Activated CD8-positive, alpha-beta memory T cell treated with anti-CD3 and anti-CD28 coated beads, Interleukin-2, amount 50 U/mL, for 1 hour (primary cell): ENCODE results near the gene CTBP1.
"Not testable (repeated sequence)": the region's sequence is repeated elsewhere in the genome, so short reads cannot be mapped to it uniquely, and the experiment has no call there.

Experiments
- DNase-seq: peaks from one replicate; pipeline ENCODE4 v3.0.0-alpha.2; 2020; ENCODE audit errors: extremely low read depth

CTBP1 gene

DNA sequence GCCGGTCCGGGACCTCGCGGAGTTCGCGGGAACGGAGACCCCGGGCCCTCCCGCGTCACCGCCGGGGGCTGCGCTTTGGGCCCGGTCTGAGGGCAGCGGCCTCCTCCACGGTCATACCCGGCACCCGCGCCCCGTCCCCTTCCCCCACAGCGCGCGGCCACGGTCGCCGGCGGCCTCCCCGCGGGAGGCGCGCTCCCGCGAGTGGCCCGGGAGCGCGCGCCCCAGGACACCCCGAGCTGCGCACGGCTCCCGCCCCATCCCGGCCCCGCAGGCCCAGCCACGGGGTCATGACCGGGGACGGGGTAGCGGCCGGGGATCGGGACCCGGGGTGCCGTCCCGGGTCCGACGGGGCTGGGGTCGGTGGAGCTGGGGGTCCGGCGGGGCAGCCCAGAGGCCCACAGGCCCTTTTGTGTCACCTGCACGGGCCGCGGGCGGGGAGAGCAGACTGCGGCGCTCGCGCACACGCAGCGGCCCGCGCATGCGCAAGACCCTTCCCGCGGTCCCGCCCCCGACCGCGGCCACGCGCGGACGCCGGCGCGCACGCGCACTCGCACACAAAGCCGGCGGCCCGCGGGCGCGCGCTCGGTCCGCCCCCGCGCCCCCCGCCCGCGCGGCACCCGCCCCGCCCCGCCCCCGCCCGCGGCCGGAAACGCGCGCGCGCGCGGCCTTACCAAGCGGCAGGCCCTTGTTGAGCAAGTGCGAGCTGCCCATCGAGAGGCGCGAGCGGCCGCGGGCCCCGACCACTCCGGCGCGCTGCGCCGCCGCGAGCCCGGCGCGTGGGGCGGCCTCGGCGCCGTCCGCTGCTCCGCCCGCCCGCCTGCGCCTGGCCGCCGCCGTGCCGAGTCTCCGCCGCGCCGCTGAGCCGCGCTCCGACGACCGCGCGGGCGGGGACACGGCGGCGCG lies at the start of gene CTBP1:
Gene CTBP1, minus strand, starts transcription at position 886 of the 903 bp plus-strand sequence. CDS start 7,799 bp downstream, outside the sequence.
- no peak for DNase-seq

DNA sequence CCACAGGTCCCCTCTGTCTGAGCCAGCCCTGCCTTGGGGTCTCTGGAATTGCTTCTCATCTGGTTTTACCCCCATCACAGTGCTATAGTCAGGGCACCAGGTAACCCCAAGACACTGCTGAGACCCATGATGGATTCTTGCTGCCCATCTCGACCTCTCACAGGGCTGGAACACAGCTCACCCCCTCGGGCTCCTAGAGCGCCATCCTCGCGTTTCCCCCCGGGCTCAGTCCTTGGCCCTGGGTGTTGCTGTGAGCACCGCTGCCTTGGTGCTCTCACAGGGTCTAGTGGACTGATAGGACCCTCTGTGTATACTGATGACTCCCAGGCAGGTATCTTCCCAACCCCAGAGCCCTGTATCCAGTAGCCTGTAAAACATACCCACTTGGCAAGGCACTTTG lies 49.5 kb upstream of the CTBP1 start:
- no peak for DNase-seq

DNA sequence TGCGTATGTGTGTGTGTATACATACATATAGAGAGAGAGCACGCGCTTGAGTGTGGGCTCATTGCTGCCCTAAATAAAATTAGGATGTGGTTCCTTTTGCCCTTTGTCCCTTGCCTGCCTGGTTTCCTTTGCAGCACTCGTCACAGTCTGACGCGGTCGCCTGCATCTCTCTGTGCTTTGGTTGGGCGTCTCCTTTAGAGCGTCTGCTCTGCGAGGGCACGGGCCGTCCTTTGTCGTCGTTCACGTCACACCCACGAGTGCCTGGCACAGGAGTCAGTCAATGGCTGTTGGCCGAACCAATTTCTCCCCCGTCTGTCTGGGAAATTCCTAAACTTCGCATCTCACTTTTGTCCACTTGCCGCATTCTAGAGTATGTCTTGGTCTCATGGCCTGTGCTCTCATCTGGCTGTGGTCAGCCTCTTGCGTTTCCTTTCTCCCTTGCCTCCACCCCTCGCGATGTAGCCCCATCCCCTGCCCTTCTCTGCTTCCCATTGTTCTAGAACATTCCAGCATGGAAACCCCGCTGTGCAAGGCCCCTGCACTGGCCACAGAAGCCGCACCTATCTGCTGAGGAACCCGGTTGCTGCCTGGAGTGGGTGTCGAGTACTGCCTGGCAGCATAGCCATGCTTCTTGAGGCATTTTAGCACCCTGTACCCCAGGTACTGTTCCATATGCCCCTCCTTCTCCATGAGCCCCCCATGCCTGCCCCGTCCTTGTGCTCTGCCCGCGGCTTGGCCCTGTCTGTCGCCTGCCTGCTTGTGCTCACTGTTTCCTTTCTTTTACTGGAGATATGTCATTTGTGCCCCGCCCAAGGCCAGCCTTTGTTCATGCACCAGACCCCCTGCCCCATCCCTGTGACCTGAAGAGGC lies 48.8 kb upstream of the CTBP1 start:
- DNase-seq, result no peak

DNA sequence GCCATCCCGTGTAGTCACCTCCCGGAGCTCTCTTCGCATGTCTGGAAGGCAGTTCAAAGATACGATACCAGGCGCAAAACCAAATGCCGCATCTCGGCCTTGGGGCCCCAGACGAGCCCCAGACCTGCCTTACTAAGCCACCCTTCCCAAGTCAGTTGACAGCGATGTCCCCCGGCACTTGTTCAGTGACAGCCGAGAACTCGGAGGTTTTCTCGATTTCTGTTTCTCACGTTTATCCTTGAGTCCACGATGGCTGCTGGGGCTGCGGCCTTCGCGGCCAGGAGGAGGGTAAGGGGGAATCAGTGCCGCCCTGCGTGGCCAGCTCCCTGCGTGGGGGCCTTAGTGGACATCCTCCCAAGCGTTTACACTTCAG lies 48.1 kb upstream of the CTBP1 start:
- no peak for DNase-seq

DNA sequence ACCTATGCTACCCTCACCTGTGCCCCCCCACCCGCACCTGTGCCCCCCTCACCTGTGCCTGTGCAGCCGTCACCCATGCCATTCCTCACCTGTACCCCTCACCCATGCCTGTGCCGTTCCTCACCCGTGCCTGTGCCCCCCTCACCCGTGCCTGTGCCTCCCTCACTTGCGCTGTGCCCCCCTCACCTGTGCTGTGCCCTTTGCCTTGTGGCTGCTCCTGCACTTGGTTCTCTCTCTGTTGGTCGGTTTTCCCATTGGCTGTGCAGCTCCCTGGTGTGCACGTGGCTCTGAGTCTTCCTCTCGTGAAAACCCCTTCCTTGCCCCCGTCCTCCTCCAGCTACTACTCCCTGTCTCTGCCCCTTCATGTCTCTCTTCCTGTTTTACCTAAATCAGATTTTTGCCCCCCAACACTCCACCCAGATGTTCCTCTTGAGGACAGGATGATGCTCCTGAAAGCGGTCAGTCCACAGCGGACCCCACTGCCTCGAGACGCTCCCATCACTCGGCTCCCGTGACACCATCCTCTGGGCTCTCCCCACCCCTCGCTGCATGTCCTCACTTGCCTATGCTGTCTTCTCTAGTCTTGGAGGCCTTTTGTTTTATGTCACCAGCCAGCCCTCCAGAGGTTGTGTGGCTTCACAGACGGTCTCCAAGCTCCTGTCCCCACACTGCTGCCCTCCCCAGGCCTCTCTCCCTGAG lies 47.5 kb upstream of the CTBP1 start:
- no peak for DNase-seq

DNA sequence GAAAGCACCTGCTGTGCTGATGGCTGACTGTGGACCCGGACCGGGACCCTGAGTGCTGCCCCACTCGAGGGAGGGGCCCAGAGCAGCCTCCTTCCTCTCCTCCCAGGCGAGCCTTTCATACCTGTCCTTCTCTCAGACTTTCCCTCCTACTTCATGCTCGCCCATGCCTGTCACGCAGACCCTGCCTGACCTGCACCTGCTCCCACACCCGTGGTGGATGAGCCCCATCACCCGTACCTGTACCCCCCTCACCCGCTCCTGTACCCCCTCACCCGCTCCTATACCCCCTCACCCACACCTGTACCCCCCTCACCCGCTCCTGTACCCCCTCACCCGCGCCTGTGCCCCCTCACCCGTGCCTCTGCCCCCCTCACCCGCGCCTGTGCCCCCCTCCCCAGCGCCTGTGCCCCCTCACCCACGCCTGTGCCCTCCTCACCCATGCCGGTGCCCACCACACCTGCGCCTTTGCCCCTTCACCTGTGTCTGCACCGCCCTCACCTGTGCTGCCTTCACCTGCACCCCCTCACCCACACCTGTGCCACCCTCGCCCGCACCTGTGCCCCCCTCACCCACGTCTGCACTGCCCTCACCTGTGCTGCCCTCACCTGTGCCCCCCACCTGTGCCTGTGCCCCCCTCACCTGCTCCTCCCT lies 46.6 kb upstream of the CTBP1 start:
- DNase-seq, result no peak

DNA sequence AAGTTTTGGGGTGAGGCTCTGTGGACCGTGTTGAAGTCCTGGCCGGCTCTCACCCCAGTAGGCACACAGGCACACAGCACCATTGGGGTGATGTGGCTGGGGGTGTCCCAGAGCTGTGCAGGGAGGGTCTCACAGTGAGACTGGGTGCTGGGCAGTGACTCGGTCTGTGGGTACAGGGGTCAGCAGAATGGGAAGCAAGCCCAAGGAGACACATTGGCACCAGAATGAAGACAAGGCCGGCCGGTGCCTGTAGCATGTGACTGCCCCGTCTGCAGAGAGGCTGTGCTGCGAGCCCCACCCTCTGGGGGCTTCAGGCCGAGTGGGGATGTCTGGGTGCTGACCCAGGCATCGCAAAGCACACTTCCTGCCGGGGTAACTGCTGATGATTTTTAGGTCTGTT lies 46.0 kb upstream of the CTBP1 start:
- no peak for DNase-seq

DNA sequence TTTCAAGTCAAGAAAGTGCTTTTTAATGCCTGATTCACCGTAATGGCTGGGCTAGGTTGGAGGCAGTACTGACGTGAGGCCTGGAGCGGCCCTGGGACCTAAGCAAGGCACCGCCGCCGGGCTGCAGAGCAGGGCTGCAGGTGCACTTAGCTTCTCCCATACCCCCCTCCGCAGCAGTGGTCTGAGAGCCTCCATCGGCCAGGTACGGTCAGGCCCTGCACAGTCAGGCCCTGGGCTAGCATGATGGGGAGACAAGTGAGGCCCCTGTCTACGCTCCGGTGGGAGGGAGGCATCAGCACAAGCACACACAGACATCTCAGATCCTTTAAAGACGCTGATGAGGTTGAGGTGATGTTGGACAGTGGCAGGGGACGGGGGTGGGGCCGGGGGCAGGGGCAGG lies 45.5 kb upstream of the CTBP1 start:
- no peak for DNase-seq

DNA sequence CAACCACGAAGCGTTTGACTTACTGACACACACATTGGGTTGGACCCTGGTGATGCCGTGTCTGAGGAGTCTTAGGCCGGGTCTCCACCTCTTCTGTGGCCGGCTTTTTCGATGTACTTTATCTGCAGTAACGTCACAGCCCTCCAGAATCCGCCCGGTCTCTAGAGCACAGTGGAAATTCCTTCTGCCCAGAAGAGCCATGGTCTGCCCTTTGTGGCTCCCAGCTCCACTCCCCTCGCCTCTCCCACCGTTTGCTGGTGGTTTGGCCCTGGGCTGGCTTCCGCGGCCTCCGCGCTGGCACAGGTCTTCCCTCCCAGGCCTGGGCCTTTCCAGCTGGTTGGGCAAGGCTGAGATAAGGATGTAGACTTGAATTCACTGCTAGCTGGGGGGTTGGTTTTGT lies 45.1 kb upstream of the CTBP1 start:
- DNase-seq, result no peak

DNA sequence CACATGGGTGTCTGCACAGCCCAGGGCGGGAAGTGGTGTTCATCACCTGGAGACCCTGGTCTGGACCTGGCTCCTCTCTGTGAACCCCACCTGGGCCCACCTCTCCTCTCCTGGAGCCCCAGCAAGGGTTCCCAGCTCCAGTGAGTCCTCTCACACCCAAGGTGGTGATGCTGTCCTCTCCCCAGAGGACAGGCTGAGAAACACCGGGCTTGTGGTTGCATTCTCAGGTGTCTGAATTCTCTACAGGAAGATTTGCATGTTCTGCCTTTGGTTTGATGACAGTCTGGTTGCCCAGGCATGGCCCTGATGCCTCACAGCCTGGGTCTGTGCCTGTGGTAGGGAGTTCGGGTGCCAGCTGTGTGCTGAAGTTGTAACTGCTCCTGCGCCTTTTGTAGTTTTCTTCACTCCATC lies 44.6 kb upstream of the CTBP1 start:
- DNase-seq, result no peak

DNA sequence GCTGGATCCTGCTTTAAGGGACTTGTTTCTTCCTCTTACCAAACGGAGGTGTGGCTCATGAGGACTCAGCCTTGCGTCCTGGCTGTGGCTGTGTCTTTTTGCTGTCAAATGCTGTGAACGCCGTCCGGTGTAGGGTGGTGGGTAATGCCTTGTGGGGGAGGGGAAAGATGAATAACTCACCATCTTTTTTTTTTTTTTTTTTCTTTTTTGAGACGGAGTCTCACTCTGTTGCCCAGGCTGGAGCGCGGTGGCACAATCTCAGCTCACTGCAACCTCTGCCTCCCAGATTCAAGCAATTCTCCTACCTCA lies 43.7 kb upstream of the CTBP1 start:
- not testable (repeated sequence) for DNase-seq

DNA sequence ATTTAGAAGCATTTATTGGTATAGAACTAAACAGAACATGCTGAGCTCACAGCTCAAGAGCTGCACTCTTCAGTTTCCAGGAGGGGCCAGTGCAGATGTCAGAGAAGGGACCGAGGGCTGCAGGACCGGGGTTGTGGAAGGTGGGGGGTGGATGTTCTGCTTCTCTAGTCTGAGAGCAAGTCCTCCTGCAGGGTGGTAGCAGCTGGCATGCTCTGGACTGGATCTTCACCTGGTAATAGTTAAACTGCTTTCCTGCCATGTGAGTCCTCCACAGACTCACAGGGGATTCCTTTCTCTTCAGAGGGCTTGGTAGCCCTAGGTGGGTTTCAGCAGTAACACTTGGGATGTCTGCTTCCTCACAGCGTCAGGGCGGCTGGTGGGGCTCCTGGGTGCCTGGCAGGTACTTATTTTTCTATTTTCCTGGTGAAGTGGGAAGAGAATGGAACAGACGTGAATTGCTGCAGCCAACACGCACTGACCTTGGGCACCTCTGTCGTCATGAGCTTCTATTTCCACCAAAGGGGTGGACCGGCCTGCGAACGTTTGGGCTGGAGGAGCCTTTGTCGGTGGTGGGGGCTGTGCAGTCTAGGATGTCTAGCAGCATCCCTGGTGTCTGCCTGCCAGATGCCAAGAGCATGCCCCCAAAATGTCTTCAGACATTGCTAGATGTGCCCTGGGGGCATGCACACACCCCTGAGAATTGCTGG lies 43.2 kb upstream of the CTBP1 start:
- DNase-seq, result no peak

DNA sequence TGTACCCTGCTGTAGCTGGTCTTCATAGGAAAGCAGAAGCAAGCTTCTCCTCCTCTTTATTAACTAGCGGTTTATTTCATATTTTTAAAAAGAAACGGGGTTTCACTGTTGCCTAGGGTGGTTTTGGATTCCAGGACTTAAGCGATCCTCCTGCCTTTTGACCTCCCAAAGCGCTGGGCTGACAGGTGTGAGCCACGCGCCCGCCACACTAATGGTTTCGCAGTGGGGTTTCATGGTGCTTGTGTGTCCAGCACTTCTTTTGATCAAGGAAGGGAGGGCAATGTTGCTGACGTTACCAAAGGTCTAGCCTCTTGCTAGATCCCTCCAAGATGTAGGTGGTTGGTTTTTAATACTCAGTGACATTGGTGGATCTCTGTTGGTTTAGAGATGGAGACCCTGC lies 42.2 kb upstream of the CTBP1 start:
- no peak for DNase-seq

DNA sequence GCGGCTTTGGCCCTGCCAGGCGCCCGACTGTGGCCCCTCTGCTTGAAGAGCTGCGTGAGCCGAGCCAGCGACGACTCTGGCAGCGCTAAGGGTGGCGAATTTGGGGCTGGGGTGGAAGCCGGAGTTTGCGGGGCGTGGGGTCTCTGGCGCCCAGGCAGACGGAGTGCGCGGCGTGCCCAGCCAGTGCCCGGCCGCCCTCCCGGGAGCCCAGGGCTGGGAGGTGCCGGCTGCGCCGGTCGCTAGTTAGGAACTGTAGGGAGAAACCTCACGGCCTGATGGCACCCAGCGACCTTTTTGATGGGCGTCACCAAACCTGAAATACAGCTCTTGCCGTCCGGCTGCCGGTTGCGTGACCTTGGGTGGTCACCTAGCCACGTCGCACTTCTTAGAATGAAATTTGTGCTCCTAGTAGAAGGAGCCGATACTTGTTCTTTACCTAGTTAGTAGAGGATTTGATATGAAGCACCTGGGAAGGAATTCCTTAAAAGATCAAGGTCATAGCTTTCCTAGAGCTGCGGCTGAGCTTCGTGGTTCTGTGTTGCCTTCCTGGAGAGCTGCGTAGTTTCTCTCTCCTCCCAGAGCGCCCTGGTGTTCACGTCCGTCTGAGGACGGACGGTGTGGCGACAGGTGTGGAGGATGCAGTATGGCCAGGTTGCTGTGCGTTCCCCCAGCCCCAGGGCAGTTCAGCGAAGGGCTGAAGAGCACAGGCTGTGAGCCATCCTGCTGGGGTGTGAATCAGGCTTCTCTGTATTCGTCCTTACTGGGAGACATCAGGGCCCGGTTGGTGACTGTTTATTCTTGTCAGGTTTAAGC lies 41.4 kb upstream of the CTBP1 start:
- DNase-seq, result no peak

DNA sequence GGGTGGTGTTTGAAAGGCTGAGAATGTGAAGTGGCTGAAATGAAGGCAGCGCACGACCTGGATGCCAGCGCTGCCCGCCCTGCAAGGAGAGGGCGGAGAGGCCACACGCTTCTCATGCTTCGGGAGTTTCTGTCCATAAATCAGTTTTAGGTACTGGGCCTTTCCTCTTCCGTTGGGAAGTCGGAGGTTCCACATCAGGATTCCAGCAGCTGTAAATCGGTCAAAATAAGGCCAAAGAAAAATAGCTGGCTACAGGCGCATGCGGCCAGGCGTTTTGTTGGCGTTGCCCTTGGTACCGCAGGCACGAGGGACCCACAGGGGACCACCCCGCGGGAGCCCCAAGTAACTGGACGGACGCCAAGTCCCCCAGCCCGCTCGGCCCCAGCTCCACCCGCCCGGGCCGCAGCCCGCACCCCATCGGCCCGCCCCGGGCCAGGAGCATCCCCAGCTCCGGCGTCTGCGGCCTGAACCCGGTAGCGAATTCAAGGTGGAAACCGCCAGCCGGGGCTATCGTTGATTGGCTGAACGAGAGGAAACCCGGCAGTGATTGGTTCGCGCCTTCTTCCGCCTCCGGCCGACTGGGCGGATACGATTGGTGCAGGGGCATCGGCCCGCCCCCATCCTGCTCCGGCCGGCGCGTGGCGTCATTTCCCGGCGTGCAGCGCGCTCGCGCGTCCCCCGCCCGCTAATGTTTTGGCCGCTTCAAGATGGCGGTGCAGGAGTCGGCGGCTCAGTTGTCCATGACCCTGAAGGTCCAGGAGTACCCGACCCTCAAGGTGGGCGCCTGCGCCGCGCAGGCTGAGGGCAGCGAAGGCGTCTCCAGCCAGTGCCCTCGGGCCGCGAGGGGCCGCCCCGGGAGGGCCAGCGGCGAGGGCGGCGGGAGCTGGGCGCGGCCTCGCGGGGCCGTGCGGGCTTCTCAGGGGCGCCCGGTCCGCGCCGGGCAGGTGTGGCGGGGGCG lies 40.6 kb upstream of the CTBP1 start, which contains the start of gene MAEA:
Gene MAEA, plus strand, starts transcription at position 685 of the 958 bp plus-strand sequence. Its CDS starts 23 bp downstream, at position 708.
- DNase-seq, result peak; percentile 93

DNA sequence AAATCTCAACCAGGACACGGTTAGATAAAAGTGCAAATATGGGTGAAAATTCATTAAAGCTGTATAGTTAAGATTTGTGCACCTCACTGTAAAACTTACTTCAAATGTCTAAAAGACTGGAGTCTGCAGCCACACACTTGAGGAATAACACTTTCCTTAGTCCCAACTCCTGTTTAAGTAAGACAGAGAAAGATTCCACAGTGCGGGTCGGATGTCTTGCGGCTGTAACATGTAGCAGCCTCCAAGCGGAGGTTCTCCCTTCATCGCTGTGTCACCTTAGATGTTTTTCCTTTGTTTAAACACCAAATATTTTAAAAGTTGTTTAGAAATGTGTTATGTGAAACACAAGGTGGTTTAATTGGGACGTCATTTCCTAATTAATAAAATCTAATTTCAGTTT lies 39.9 kb upstream of the CTBP1 start:
- DNase-seq, result no peak

DNA sequence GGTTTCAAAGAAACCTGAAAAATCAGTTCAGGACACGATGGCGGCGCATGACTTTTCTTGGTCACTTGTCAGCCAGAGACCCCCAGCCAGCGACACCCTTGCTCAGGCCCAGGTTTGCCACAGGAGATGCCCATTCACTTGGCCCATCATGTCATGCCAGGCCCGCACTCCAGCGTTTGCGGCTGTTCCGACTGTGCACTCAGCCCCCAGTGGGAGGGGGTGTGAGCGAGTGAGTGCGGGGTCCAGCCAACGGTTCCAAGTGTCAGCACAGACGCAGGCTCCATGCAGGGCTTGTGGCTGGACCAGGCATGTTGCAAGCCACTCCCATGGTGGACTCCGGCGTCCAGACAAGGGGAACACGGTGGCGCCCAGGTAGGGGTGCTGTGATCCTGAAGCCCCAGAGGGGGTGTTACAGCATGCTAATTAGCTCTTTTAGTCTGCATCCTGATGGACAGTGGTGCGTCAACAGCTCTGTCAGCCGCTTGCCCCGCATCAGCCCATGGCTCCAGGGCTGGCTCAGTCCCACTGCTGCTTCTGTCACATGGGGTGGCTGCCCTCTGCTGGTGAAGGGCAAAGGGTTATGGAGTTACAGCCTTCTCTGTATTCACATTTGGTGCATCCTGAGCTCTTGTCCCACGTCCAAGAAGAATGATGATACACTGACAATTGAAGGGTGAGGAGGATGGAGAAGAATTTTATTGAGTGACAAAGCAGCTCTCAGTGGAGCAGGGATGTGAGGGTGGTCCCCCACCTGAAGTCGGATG lies 37.0 kb upstream of the CTBP1 start:
- no peak for DNase-seq

DNA sequence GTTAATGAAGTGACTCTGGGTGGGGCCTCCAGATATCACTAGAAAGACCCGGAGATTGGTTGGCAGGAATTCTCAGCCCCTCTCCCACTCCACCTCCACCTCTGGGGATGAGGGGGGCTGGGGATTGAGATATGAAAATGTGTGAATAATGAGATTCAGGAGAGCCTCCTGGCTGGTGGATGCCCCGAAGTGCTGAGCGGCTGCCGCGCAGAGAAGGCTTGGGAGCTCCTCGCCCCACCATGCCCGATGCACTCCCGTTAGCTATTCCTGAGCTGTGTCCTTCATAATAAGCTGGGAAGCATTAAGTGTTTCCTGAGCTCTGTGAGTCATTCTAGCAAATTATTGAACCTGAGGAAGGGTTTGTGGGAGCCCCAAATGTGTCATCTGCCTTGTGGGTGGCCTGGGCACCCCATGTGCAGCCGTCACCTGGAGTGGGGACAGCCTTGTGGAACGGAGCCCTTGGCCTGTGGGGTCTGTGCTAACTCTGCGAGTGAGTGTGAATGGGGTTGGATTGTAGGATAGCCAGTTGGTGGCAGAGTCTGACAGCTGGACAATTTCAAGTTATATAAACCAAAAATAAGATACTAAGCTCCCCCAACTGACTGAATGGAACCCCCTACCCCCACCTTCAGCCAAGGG lies 36.3 kb upstream of the CTBP1 start:
- DNase-seq, result no peak
